Lung (tissue), 12 donors: ENCODE measurements around the gene ARHGEF19. TPM values are rescaled to one million over a fixed set of nuclear protein-coding genes. Genes with fewer than 3 reads are reported as not detected.

Experiments
- ATAC-seq: fragments of 200-7000 bp; cut with Tn5 transposase; one replicate; pipeline ENCODE4 v1.9.1; 2020; ENCODE audit warnings: moderate number of reproducible peaks; ENCODE audit not compliant: insufficient read depth, low FRiP score
- DNase-seq, 3 donors: peaks; one replicate each; pipeline ENCODE4 v3.0.0-alpha.2; 2013 to 2017
- H3K27ac ChIP-seq, 2 donors: one replicate each; pipeline ENCODE4 v1.5.1; 2013; ENCODE audit warnings: mild to moderate bottlenecking in 2 of 2, moderate library complexity in 2 of 2, control low read depth in 1 of 2, inconsistent platforms in 1 of 2, low read depth in 1 of 2, low read length in 1 of 2
- H3K27me3 ChIP-seq, 3 donors: one replicate each; pipeline ENCODE4 v1.5.1; 2013; ENCODE audit warnings: low read length in 2 of 3; ENCODE audit not compliant: control insufficient read depth in 3 of 3, insufficient read depth in 3 of 3
- H3K36me3 ChIP-seq, 4 donors: one replicate each; pipeline ENCODE4 v1.5.1; 2013; ENCODE audit warnings: low read length in 4 of 4, mild to moderate bottlenecking in 1 of 4, moderate library complexity in 1 of 4; ENCODE audit not compliant: control insufficient read depth in 4 of 4, insufficient read depth in 4 of 4
- H3K4me1 ChIP-seq, 5 donors: one replicate each; pipeline ENCODE4 v1.5.1; 2013; ENCODE audit warnings: low read length in 5 of 5, mild to moderate bottlenecking in 2 of 5, moderate library complexity in 1 of 5; ENCODE audit not compliant: control insufficient read depth in 5 of 5, insufficient read depth in 5 of 5
- H3K4me3 ChIP-seq: one replicate; pipeline ENCODE4 v1.5.1; 2013; ENCODE audit warnings: mild to moderate bottlenecking, control low read depth, moderate library complexity
- H3K9ac ChIP-seq, 2 donors: one replicate each; pipeline ENCODE4 v1.5.1; 2013; ENCODE audit warnings: low read length in 2 of 2, control low read depth in 1 of 2; ENCODE audit not compliant: insufficient read depth in 1 of 2
- H3K9me3 ChIP-seq, 4 donors: one replicate each; pipeline ENCODE4 v1.5.1; 2013; ENCODE audit warnings: low read length in 3 of 4, mild to moderate bottlenecking in 1 of 4, moderate library complexity in 1 of 4; ENCODE audit not compliant: control insufficient read depth in 4 of 4, insufficient read depth in 3 of 4
- CTCF ChIP-seq: IDR thresholded peaks from 2 replicates; pipeline ENCODE4 v1.5.1; 2012; ENCODE audit warnings: mild to moderate bottlenecking; ENCODE audit errors: control extremely low read depth, extremely low read depth
- WGBS, 2 donors: extraction: QIAGEN DNeasy Blood & Tissue Kit; methylation state at CpG; one replicate each; pipeline ENCODE4 v1.1.7; 2013; 5-methylcytosine and 5-hydroxymethylcytosine counted together
- polyA plus RNA-seq, 2 donors: library from polyadenylated mRNA; stranded (reverse); fragments of 200-250 nt; gene quantifications; one replicate each; pipeline ENCODE4 v1.2.1, GENCODE V29; 2013
- total RNA-seq, 2 donors: library from RNA; depleted of rRNA in 1 of 2; stranded (reverse); fragments of >200 nt in 1 of 2; gene quantifications; one replicate each; pipeline ENCODE4 v1.2.1, GENCODE V29; 2014 to 2021
- donor health status: control.
- donor health status: control.
- donor health status: Bipolar disorder and iron deficiency.
- donor health status: healthy.
- donor health status: DM: yes; HTN: yes; CAD: no.

Gene ARHGEF19
- total and polyA plus RNA-seq, 4 donors, result 9.5 to 17.3 (median 14.8) TPM

GRCh38 chr1:16213013-16213412, 561 bp upstream of the ARHGEF19 start:
- H3K4me3 ChIP-seq, result no peak overlapping the region
- ATAC-seq (no peak), DNase-seq (no peak)
- H3K27ac ChIP-seq, result no peak overlapping the region
- no peaks in the 10 kb centered on the region for H3K9me3 ChIP-seq
- no peaks in the 10 kb centered on the region for H3K27me3 ChIP-seq
- peaks cover 0 to 34% (median 11%) of the 10 kb centered on the region in 5 donors for H3K4me1 ChIP-seq
- WGBS, 2 donors, result 64 to 70% methylated on average over 3 of the region's 3 CpGs
- H3K9ac ChIP-seq, result no peak overlapping the region
- no peak for TF ChIP-seq CTCF
- no peaks in the 10 kb centered on the region for H3K36me3 ChIP-seq

GRCh38 chr1:16211824-16212223, 628 bp downstream of the ARHGEF19 start:
- Histone ChIP-seq H3K27ac (peak overlapping the region in 1 of 2 donors; percentile 7), H3K9ac (no peak overlapping the region), H3K27me3 (no peaks in the 10 kb centered on the region), H3K4me3 (no peak overlapping the region), H3K9me3 (no peaks in the 10 kb centered on the region), H3K4me1 (peaks cover 0 to 33% (median 6%) of the 10 kb centered on the region in 5 donors), H3K36me3 (no peaks in the 10 kb centered on the region)
- WGBS, 2 donors, result 76 to 88% methylated on average over 6 of the region's 6 CpGs
- ATAC-seq (no peak), DNase-seq (no peak)
- TF ChIP-seq CTCF, result no peak

GRCh38 chr1:16210581-16210980, 1.9 kb downstream of the ARHGEF19 start:
- ATAC-seq, result no peak
- H3K36me3 ChIP-seq, result no peaks in the 10 kb centered on the region
- H3K4me1 ChIP-seq, result peaks cover 0 to 27% (median 1%) of the 10 kb centered on the region in 5 donors
- H3K9ac ChIP-seq, result no peak overlapping the region
- 69 to 87% methylated on average over 4 of the region's 4 CpGs for WGBS, 2 donors
- H3K4me3 ChIP-seq, result no peak overlapping the region
- no peak for TF ChIP-seq CTCF
- no peak for DNase-seq
- no peaks in the 10 kb centered on the region for H3K27me3 ChIP-seq
- H3K27ac ChIP-seq, result no peak overlapping the region
- H3K9me3 ChIP-seq, result no peaks in the 10 kb centered on the region

GRCh38 chr1:16209847-16210407, 2.5 kb downstream of the ARHGEF19 start:
- peaks cover 0 to 27% (median 2%) of the 10 kb centered on the region in 5 donors for H3K4me1 ChIP-seq
- H3K9ac ChIP-seq, result no peak overlapping the region
- H3K4me3 ChIP-seq, result no peak overlapping the region
- no peaks in the 10 kb centered on the region for H3K9me3 ChIP-seq
- WGBS, 2 donors, result 72 to 80% methylated on average over 9 to 11 of the region's 11 CpGs
- H3K36me3 ChIP-seq, result no peaks in the 10 kb centered on the region
- no peak overlapping the region for H3K27ac ChIP-seq
- no peak for TF ChIP-seq CTCF
- H3K27me3 ChIP-seq, result no peaks in the 10 kb centered on the region
- DNase-seq, result peak in 1 of 3 donors; percentile 43
- ATAC-seq, result no peak
